CD14-positive monocyte (primary cell): Measurements from ENCODE around the gene CCNH. TPM values are rescaled to one million over a fixed set of nuclear protein-coding genes. Genes with fewer than 3 reads are reported as not detected.

Source experiments
- DNase-seq, 3 donors: peaks; one replicate each; pipeline ENCODE4 v3.0.0-alpha.2; 2011 to 2022
- H2AFZ ChIP-seq: 2 replicates; pipeline ENCODE4 v1.6.0; 2012; ENCODE audit warnings: mild to moderate bottlenecking, low read depth, low read length, inconsistent platforms; ENCODE audit not compliant: insufficient read depth, poor library complexity, severe bottlenecking
- H3K27ac ChIP-seq, 2 donors: 1 replicate in 1 of 2; 2 replicates in 1 of 2; pipeline ENCODE4 v1.5.1; 2012 to 2013; ENCODE audit warnings: low read length in 2 of 2, control low read depth in 1 of 2, inconsistent platforms in 1 of 2, low read depth in 1 of 2, mild to moderate bottlenecking in 1 of 2
- H3K27me3 ChIP-seq, 2 donors: one replicate each; pipeline versions ENCODE4 v1.6.0 to v1.6.1; 2011 to 2013; ENCODE audit warnings: low read length in 2 of 2; ENCODE audit not compliant: control insufficient read depth in 2 of 2, insufficient read depth in 2 of 2
- H3K36me3 ChIP-seq, 2 donors: replicated peaks in 1 of 2; 1 replicate in 1 of 2; 2 replicates in 1 of 2; pipeline versions ENCODE4 v1.5.1 to v1.6.1; 2012 to 2013; ENCODE audit warnings: low read length in 2 of 2, control low read depth in 1 of 2, inconsistent platforms in 1 of 2, mild to moderate bottlenecking in 1 of 2; ENCODE audit not compliant: insufficient read depth in 2 of 2, control insufficient read depth in 1 of 2
- H3K4me1 ChIP-seq, 2 donors: 1 replicate in 1 of 2; 2 replicates in 1 of 2; pipeline versions ENCODE4 v1.5.1 to v1.6.1; 2012 to 2013; ENCODE audit warnings: low read length in 2 of 2, control low read depth in 1 of 2, inconsistent platforms in 1 of 2, mild to moderate bottlenecking in 1 of 2, moderate library complexity in 1 of 2; ENCODE audit not compliant: insufficient read depth in 2 of 2, control insufficient read depth in 1 of 2
- H3K4me2 ChIP-seq: replicated peaks from 2 replicates; pipeline ENCODE3; 2012; ENCODE audit warnings: low read length, moderate library complexity, mild to moderate bottlenecking; ENCODE audit not compliant: poor library complexity, severe bottlenecking; ENCODE audit errors: extremely low read depth
- H3K4me3 ChIP-seq, 3 experiments: fragments of 200-600 bp in 1 of 3; sonication (generic) in 1 of 3; replicated peaks in 1 of 3; 1 replicate in 2 of 3; 2 replicates in 1 of 3; pipeline ENCODE4 v1.5.1; 2011 to 2013; ENCODE audit warnings: low read length in 3 of 3, mild to moderate bottlenecking in 3 of 3, control low read depth in 2 of 3, low read depth in 2 of 3, inconsistent platforms in 1 of 3, moderate library complexity in 1 of 3
- H3K79me2 ChIP-seq: 2 replicates; pipeline ENCODE4 v1.6.0; 2012; ENCODE audit warnings: mild to moderate bottlenecking, control low read depth, inconsistent platforms, low read length, moderate library complexity; ENCODE audit not compliant: insufficient read depth
- H3K9ac ChIP-seq: 2 replicates; pipeline ENCODE4 v1.6.0; 2017; ENCODE audit warnings: low read length, mild to moderate bottlenecking; ENCODE audit not compliant: insufficient read depth, poor library complexity, severe bottlenecking
- H3K9me3 ChIP-seq, 2 donors: replicated peaks in 1 of 2; 1 replicate in 1 of 2; 2 replicates in 1 of 2; pipeline versions ENCODE4 v1.5.1 to v1.6.1; 2012 to 2013; ENCODE audit warnings: low read length in 2 of 2, control low read depth in 1 of 2; ENCODE audit not compliant: control insufficient read depth in 1 of 2, insufficient read depth in 1 of 2
- H4K20me1 ChIP-seq: 2 replicates; pipeline ENCODE4 v1.6.0; 2012; ENCODE audit warnings: mild to moderate bottlenecking, low read length, control low read depth, moderate library complexity; ENCODE audit not compliant: insufficient read depth
- H3K27ac Mint-ChIP-seq, 7 donors: one replicate each; pipeline ENCODE4 v1.8.0; 2020; ENCODE audit warnings: mild to moderate bottlenecking in 7 of 7, mixed read lengths in 7 of 7, moderate library complexity in 6 of 7, inconsistent platforms in 2 of 7
- H3K27me3 Mint-ChIP-seq, 3 donors: one replicate each; pipeline ENCODE4 v1.8.0; 2021 to 2022; ENCODE audit warnings: low read depth in 3 of 3, mild to moderate bottlenecking in 3 of 3, mixed read lengths in 3 of 3, moderate library complexity in 3 of 3, inconsistent platforms in 1 of 3
- H3K36me3 Mint-ChIP-seq, 2 donors: one replicate each; pipeline ENCODE4 v1.8.0; 2020; ENCODE audit warnings: mixed read lengths in 2 of 2, inconsistent platforms in 1 of 2, mild to moderate bottlenecking in 1 of 2
- H3K4me1 Mint-ChIP-seq: one replicate; pipeline ENCODE4 v1.8.0; 2020; ENCODE audit warnings: mild to moderate bottlenecking, mixed read lengths
- H3K4me3 Mint-ChIP-seq, 2 donors: one replicate each; pipeline ENCODE4 v1.8.0; 2020; ENCODE audit warnings: mild to moderate bottlenecking in 2 of 2, mixed read lengths in 2 of 2, moderate library complexity in 1 of 2
- H3K9me3 Mint-ChIP-seq, 7 donors: one replicate each; pipeline ENCODE4 v1.8.0; 2020 to 2022; ENCODE audit warnings: mixed read lengths in 7 of 7, mild to moderate bottlenecking in 6 of 7, moderate library complexity in 6 of 7, inconsistent platforms in 2 of 7
- WGBS: methylation state at CpG from one replicate; pipeline ENCODE4 v1.1.5; 2013; ENCODE audit warnings: missing lambda C conversion rate; ENCODE audit not compliant: insufficient coverage; 5-methylcytosine and 5-hydroxymethylcytosine counted together
- intact Hi-C, 2 donors: fragments of 100-400 bp; cut with micrococcal nuclease; formaldehyde crosslinking; loops; one replicate each; pipeline versions ENCODE4 v1.15.0 to v1.15.1; 2023
- polyA plus RNA-seq, 3 donors: library from polyadenylated mRNA; depleted of rRNA in 1 of 3; unstranded in 2 of 3; stranded (reverse) in 1 of 3; fragments of 300-500 nt in 2 of 3; fragments of >200 nt in 1 of 3; fragmentation: Illumina TruSeq in 2 of 3; gene quantifications; 1 replicate in 2 of 3; 2 replicates in 1 of 3; pipeline ENCODE4 v1.2.3, GENCODE V29; 2012 to 2021
- TF ChIP-seq, protein P1 (sequence below): fragments of 200-600 bp; IDR thresholded peaks from one replicate; pipeline ENCODE4 v1.8.0; 2022; ENCODE audit warnings: antibody characterized with exemption, mild to moderate bottlenecking

Gene CCNH
- polyA plus RNA-seq, 3 donors: 60.3 to 64.0 (median 62.1) TPM

DNA sequence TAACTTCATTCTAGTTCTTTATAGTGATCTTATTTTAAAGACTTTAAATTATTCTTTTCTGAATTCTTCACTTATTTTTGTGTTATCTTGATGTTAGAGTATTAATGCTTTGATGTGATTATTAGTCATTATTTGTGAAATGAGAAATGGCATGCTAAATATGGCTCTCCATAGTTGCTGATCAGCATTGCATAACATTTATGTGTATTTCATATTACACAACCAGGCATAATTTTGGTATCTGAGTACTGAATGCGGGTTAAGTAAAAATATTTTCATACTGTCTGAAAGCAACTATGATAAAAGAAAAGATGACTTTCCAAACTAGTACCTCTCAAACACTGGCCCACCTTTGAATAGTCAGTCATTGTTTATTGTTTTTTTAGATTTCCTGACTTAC lies 41.1 kb upstream of the CCNH start:
- H2AFZ ChIP-seq: no peak overlapping the region
- no peaks in the 10 kb centered on the region for H3K36me3 Mint-ChIP-seq
- TF ChIP-seq, protein P1, sequence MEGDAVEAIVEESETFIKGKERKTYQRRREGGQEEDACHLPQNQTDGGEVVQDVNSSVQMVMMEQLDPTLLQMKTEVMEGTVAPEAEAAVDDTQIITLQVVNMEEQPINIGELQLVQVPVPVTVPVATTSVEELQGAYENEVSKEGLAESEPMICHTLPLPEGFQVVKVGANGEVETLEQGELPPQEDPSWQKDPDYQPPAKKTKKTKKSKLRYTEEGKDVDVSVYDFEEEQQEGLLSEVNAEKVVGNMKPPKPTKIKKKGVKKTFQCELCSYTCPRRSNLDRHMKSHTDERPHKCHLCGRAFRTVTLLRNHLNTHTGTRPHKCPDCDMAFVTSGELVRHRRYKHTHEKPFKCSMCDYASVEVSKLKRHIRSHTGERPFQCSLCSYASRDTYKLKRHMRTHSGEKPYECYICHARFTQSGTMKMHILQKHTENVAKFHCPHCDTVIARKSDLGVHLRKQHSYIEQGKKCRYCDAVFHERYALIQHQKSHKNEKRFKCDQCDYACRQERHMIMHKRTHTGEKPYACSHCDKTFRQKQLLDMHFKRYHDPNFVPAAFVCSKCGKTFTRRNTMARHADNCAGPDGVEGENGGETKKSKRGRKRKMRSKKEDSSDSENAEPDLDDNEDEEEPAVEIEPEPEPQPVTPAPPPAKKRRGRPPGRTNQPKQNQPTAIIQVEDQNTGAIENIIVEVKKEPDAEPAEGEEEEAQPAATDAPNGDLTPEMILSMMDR: no peak
- H3K36me3 ChIP-seq: no peaks in the 10 kb centered on the region
- no peaks in the 10 kb centered on the region for H3K27me3 ChIP-seq
- H3K4me3 Mint-ChIP-seq: no peak overlapping the region
- no peaks in the 10 kb centered on the region for H3K79me2 ChIP-seq
- H3K9ac ChIP-seq: no peak overlapping the region
- no peaks in the 10 kb centered on the region for H3K9me3 ChIP-seq
- H3K4me1 Mint-ChIP-seq: no peaks in the 10 kb centered on the region
- H4K20me1 ChIP-seq: no peaks in the 10 kb centered on the region
- no peaks in the 10 kb centered on the region for H3K4me1 ChIP-seq
- no peak overlapping the region for H3K27ac Mint-ChIP-seq
- no peak overlapping the region for H3K4me2 ChIP-seq
- H3K27ac ChIP-seq: no peak overlapping the region
- H3K27me3 Mint-ChIP-seq: peaks cover 1 to 7% (median 6%) of the 10 kb centered on the region in 3 donors
- no CpG with 5 or more reads among the region's 1 CpG for WGBS
- H3K4me3 ChIP-seq: no peak overlapping the region
- H3K9me3 Mint-ChIP-seq: peaks cover 0 to 2% (median 0%) of the 10 kb centered on the region in 7 donors
- intact Hi-C loops: no loop called here
- no peak for DNase-seq

DNA sequence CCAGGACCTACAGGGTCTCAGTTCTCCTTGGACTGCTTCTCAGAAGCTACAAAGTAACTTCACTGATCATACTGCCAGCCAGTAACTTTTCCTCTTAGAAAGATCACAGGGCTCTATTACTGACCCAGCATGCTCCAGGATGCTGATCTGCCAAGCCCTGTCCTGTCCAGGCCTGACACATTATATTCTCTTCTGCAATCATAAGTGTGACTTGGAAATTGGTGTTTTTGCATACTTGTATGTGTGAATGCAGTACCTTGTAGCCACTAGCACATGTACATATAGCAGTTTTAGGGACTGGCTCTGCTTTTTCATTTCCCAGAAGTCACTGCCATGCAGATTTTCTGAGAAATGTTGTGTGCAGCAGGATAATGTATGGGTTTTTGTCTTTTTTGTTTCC lies 40.1 kb upstream of the CCNH start:
- H3K27ac Mint-ChIP-seq: no peak overlapping the region
- no peak for DNase-seq

More for the DNA sequence above, 40.1 kb upstream of the CCNH start:
- Histone ChIP-seq H3K27me3 (no peaks in the 10 kb centered on the region), H3K36me3 (no peaks in the 10 kb centered on the region), H3K4me3 (no peak overlapping the region), H3K9me3 (no peaks in the 10 kb centered on the region), H4K20me1 (no peaks in the 10 kb centered on the region), H3K79me2 (no peaks in the 10 kb centered on the region), H3K4me1 (no peaks in the 10 kb centered on the region), H2AFZ (no peak overlapping the region), H3K27ac (no peak overlapping the region), H3K4me2 (no peak overlapping the region), H3K9ac (no peak overlapping the region)
- Mint-ChIP-seq H3K4me3 (no peak overlapping the region), H3K9me3 (peaks cover 0 to 2% (median 0%) of the 10 kb centered on the region in 7 donors), H3K4me1 (no peaks in the 10 kb centered on the region), H3K36me3 (no peaks in the 10 kb centered on the region), H3K27me3 (peaks cover 3 to 10% (median 7%) of the 10 kb centered on the region in 3 donors)
- intact Hi-C loops: no loop called here
- TF ChIP-seq, protein P1: no peak
